SK-N-SH (cell line): ENCODE data around the gene MYOG. TPM values are rescaled to one million over a fixed set of nuclear protein-coding genes. Genes with fewer than 3 reads are reported as not detected.

Experiments
- CTCF ChIA-PET: fragments of 300-600, 350-600 bp; formaldehyde crosslinking; extraction: SDS; loops from one replicate; lab custom pipeline; 2021; lab: Yijun Ruan, JAX
- POLR2A ChIA-PET: fragments of 350-600 bp; sonication (Branson Sonifier 250); formaldehyde crosslinking; extraction: SDS; loops from one replicate; lab custom pipeline; 2020; ENCODE audit warnings: antibody characterized with exemption, inconsistent platforms; lab: Yijun Ruan, JAX
- DNase-seq: peaks from one replicate; pipeline ENCODE4 v3.0.0; 2012
- H2AFZ ChIP-seq: fragments of 200-600 bp; sonication (generic); 2 replicates; pipeline ENCODE4 v1.8.1; 2016; ENCODE audit warnings: antibody characterized with exemption, mild to moderate bottlenecking, low read depth
- H3F3A ChIP-seq: fragments of 200-600 bp; sonication (generic); replicated peaks from 2 replicates; pipeline ENCODE3; 2016; ENCODE audit warnings: antibody characterized with exemption, mild to moderate bottlenecking; ENCODE audit not compliant: insufficient read depth
- H3K27ac ChIP-seq, 2 experiments: fragments of 200-500 bp in 1 of 2; fragments of 200-600 bp in 1 of 2; sonication (Bioruptor generic) in 1 of 2; sonication (generic), shearing (Covaris generic) in 1 of 2; 2 replicates each; pipeline versions ENCODE4 v1.5.1 to v1.6.1; 2014 to 2016; ENCODE audit warnings: low read depth in 2 of 2, inconsistent platforms in 1 of 2, low read length in 1 of 2, mild to moderate bottlenecking in 1 of 2, mixed read lengths in 1 of 2
- H3K27me3 ChIP-seq: fragments of 200-600 bp; sonication (generic), shearing (Covaris generic); 2 replicates; pipeline ENCODE4 v1.6.1; 2016; ENCODE audit warnings: mixed run types; ENCODE audit not compliant: insufficient read depth
- H3K36me3 ChIP-seq, 2 experiments: fragments of 200-500 bp in 1 of 2; fragments of 200-600 bp in 1 of 2; sonication (Bioruptor generic) in 1 of 2; sonication (generic) in 1 of 2; replicated peaks in 1 of 2; 2 replicates each; pipeline versions ENCODE3 to v1.5.1; 2014 to 2016; ENCODE audit warnings: low read length in 1 of 2, mild to moderate bottlenecking in 1 of 2; ENCODE audit not compliant: insufficient read depth in 2 of 2, control insufficient read depth in 1 of 2
- H3K4me1 ChIP-seq, 2 experiments: fragments of 200-500 bp in 1 of 2; fragments of 200-600 bp in 1 of 2; sonication (Bioruptor generic) in 1 of 2; sonication (generic), shearing (Covaris generic) in 1 of 2; 2 replicates each; pipeline versions ENCODE4 v1.5.1 to v1.6.1; 2014 to 2016; ENCODE audit warnings: low read depth in 1 of 2, low read length in 1 of 2, mixed run types in 1 of 2; ENCODE audit not compliant: insufficient read depth in 2 of 2, control insufficient read depth in 1 of 2
- H3K4me2 ChIP-seq: fragments of 200-600 bp; sonication (generic), shearing (Covaris generic); 2 replicates; pipeline ENCODE4 v1.6.1; 2017; ENCODE audit warnings: mixed run types
- H3K4me3 ChIP-seq, 2 experiments: fragments of 200-500 bp in 1 of 2; fragments of 200-600 bp in 1 of 2; sonication (Bioruptor generic) in 1 of 2; sonication (generic), shearing (Covaris generic) in 1 of 2; 2 replicates each; pipeline versions ENCODE4 v1.5.1 to v1.8.1; 2014 to 2016; ENCODE audit warnings: low read depth in 2 of 2, inconsistent platforms in 1 of 2, low read length in 1 of 2, mild to moderate bottlenecking in 1 of 2, mixed read lengths in 1 of 2, moderate library complexity in 1 of 2
- H3K79me2 ChIP-seq: fragments of 200-600 bp; sonication (generic); 2 replicates; pipeline ENCODE4 v1.8.1; 2017; ENCODE audit warnings: mild to moderate bottlenecking; ENCODE audit not compliant: insufficient read depth
- H3K9ac ChIP-seq: fragments of 200-600 bp; sonication (generic); 2 replicates; pipeline ENCODE4 v1.6.1; 2017; ENCODE audit warnings: mixed run types
- H3K9me2 ChIP-seq: fragments of 200-600 bp; sonication (generic); 2 replicates; pipeline ENCODE4 v1.6.1; 2017; ENCODE audit warnings: mixed run types
- H3K9me3 ChIP-seq: fragments of 200-600 bp; sonication (generic); 2 replicates; pipeline ENCODE4 v1.6.1; 2017; ENCODE audit warnings: mixed run types, mild to moderate bottlenecking, moderate library complexity
- H4K20me1 ChIP-seq: fragments of 200-600 bp; sonication (generic); 2 replicates; pipeline ENCODE4 v1.6.1; 2017; ENCODE audit warnings: mild to moderate bottlenecking, mixed run types; ENCODE audit not compliant: insufficient read depth
- CHD2 ChIP-seq: fragments of 150-350 bp; IDR thresholded peaks from 2 replicates; pipeline ENCODE4 v1.6.1; 2018; ENCODE audit warnings: low read length; ENCODE audit not compliant: partially characterized antibody
- CTCF ChIP-seq: fragments of 200-600 bp; sonication (generic); IDR thresholded peaks from 2 replicates; pipeline ENCODE4 v1.6.1; 2017; ENCODE audit warnings: antibody characterized with exemption, mild to moderate bottlenecking, moderate library complexity
- FOSL2 ChIP-seq: IDR thresholded peaks from 2 replicates; pipeline ENCODE4 v1.4.0; 2012; ENCODE audit warnings: low read depth, mild to moderate bottlenecking, moderate library complexity, borderline replicate concordance
- FOXJ3 ChIP-seq: sonication (generic); formaldehyde crosslinking; IDR thresholded peaks from 2 replicates; pipeline ENCODE4 v1.5.1; 2020; ENCODE audit warnings: mild to moderate bottlenecking, missing genetic modification reagents
- IRF3 ChIP-seq: fragments of 150-350 bp; IDR thresholded peaks from 2 replicates; pipeline ENCODE4 v1.6.1; 2016; ENCODE audit warnings: mild to moderate bottlenecking, low read depth, low read length
- MEF2A ChIP-seq: IDR thresholded peaks from 2 replicates; pipeline ENCODE4 v1.4.0; 2012; ENCODE audit warnings: low read depth, borderline replicate concordance
- NFIC ChIP-seq: IDR thresholded peaks from 2 replicates; pipeline ENCODE4 v1.4.0; 2012; ENCODE audit warnings: borderline replicate concordance
- NRF1 ChIP-seq: IDR thresholded peaks from 2 replicates; pipeline ENCODE4 v1.6.1; 2012; ENCODE audit warnings: low read depth, mild to moderate bottlenecking, low read length
- RAD21 ChIP-seq: IDR thresholded peaks from 2 replicates; pipeline ENCODE4 v1.6.1; 2012; ENCODE audit warnings: mild to moderate bottlenecking, low read length
- REST ChIP-seq: IDR thresholded peaks from 2 replicates; pipeline ENCODE4 v1.6.1; 2012; ENCODE audit warnings: mild to moderate bottlenecking, low read depth, low read length, moderate library complexity
- RXRA ChIP-seq: IDR thresholded peaks from 2 replicates; pipeline ENCODE4 v1.4.0; 2012; ENCODE audit warnings: low read depth, mild to moderate bottlenecking, borderline replicate concordance
- SIN3A ChIP-seq: IDR thresholded peaks from 2 replicates; pipeline ENCODE4 v1.6.1; 2012; ENCODE audit warnings: low read depth, mild to moderate bottlenecking, low read length, moderate library complexity, borderline replicate concordance
- SMC3 ChIP-seq: IDR thresholded peaks from 2 replicates; pipeline ENCODE4 v1.6.1; 2012; ENCODE audit warnings: low read depth, low read length, improper control_type of control experiment
- TAF1 ChIP-seq: IDR thresholded peaks from 2 replicates; pipeline ENCODE4 v1.6.1; 2012; ENCODE audit warnings: low read depth, mild to moderate bottlenecking, low read length, moderate library complexity, borderline replicate concordance
- TCF12 ChIP-seq: IDR thresholded peaks from 2 replicates; pipeline ENCODE4 v1.4.0; 2012
- USF2 ChIP-seq: fragments of 150-350 bp; IDR thresholded peaks from 2 replicates; pipeline ENCODE4 v1.6.1; 2017; ENCODE audit warnings: antibody characterized with exemption, low read length, low read depth, borderline replicate concordance
- YY1 ChIP-seq: IDR thresholded peaks from 2 replicates; pipeline ENCODE4 v1.4.0; 2012; ENCODE audit warnings: low read depth, mild to moderate bottlenecking
- WGBS: methylation state at CpG from one replicate; pipeline ENCODE4 v1.1.6; 2017; ENCODE audit warnings: low lambda C conversion rate; 5-methylcytosine and 5-hydroxymethylcytosine counted together
- polyA plus RNA-seq, 3 experiments: library from polyadenylated mRNA; depleted of rRNA; stranded (reverse); fragments of >200 nt; gene quantifications; 2 replicates each; pipeline ENCODE4 v1.2.3, GENCODE V29; 2012

Gene MYOG
- polyA plus RNA-seq, 1 of the 3 experiments (the other 2 are of a cell fraction): not detected

GRCh38 chr1:203120325-203121153 is 34.7 kb upstream of the MYOG start:
- Histone ChIP-seq H3K4me2 (no peak overlapping the region), H3K36me3 (no peaks in the 10 kb centered on the region), H3K27ac (no peak overlapping the region), H3K4me3 (no peak overlapping the region), H3K9me2 (no peaks in the 10 kb centered on the region), H4K20me1 (no peaks in the 10 kb centered on the region), H3K4me1 (peaks cover 11 to 13% of the 10 kb centered on the region in 2 experiments), H3K9ac (no peak overlapping the region), H3K27me3 (peaks cover 4% of the 10 kb centered on the region; the same call in 1 of the 2 replicates), H3K9me3 (no peaks in the 10 kb centered on the region), H3K79me2 (no peaks in the 10 kb centered on the region)
- CTCF ChIA-PET: interaction anchor here (0.7 to 26.1 kb wide), 9 partner anchors 11 to 149 kb away, joined by 3 to 602 read pairs (median 48); no protein-coding TSS in a partner anchor
- WGBS: 62% methylated on average over 6 of the region's 7 CpGs
- DNase-seq: no peak
- POLR2A ChIA-PET: no interaction called here
- TF ChIP-seq REST (no peak), RAD21 (no peak), FOSL2 (no peak), NRF1 (no peak), IRF3 (no peak), YY1 (no peak), SIN3A (no peak), CHD2 (no peak), RXRA (no peak), NFIC (no peak), USF2 (no peak), FOXJ3 (CRISPR knock-in tag) (no peak), SMC3 (no peak), TCF12 (no peak), MEF2A (no peak), CTCF (no peak), TAF1 (no peak)
- TF ChIP-seq, all 33 proteins: peak for 0
- Histone ChIP-seq H2AFZ (no peak overlapping the region), H3F3A (no peaks in the 10 kb centered on the region)
